ENCODE measurements around the gene PTPRN2.

PTPRN2 gene

GRCh38 chr7:157548691-157549303, 1038.8 kb downstream of the PTPRN2 start:
- Histone ChIP-seq H3K4me1 (ENCODE audit: control insufficient read depth in 2 of 2, insufficient read depth in 2 of 2, low read length in 2 of 2) (no peaks in the 10 kb centered on the region), H3K9me3 (ENCODE audit: control insufficient read depth in 2 of 2, low read length in 2 of 2) (no peaks in the 10 kb centered on the region), H3K27ac (ENCODE audit: low read depth in 2 of 2, low read length in 2 of 2) (no peak overlapping the region), H3K4me3 (ENCODE audit: low read length in 2 of 2) (no peak overlapping the region), H3K9ac (ENCODE audit: low read depth in 1 of 2, low read length in 2 of 2) (no peak overlapping the region), H3K36me3 (ENCODE audit: control insufficient read depth in 2 of 2, insufficient read depth in 2 of 2, low read length in 2 of 2) (no peaks in the 10 kb centered on the region), H3K27me3 (ENCODE audit: control insufficient read depth in 2 of 2, insufficient read depth in 2 of 2, low read length in 2 of 2) (no peaks in the 10 kb centered on the region)

GRCh38 chr7:157547611-157548010, 1040.0 kb downstream of the PTPRN2 start:
- Histone ChIP-seq H3K9me3 (ENCODE audit: control insufficient read depth in 2 of 2, low read length in 2 of 2) (no peaks in the 10 kb centered on the region), H3K36me3 (ENCODE audit: control insufficient read depth in 2 of 2, insufficient read depth in 2 of 2, low read length in 2 of 2) (no peaks in the 10 kb centered on the region), H3K4me3 (ENCODE audit: low read length in 2 of 2) (no peak overlapping the region), H3K4me1 (ENCODE audit: control insufficient read depth in 2 of 2, insufficient read depth in 2 of 2, low read length in 2 of 2) (no peaks in the 10 kb centered on the region), H3K27ac (ENCODE audit: low read depth in 2 of 2, low read length in 2 of 2) (no peak overlapping the region), H3K9ac (ENCODE audit: low read depth in 1 of 2, low read length in 2 of 2) (no peak overlapping the region), H3K27me3 (ENCODE audit: control insufficient read depth in 2 of 2, insufficient read depth in 2 of 2, low read length in 2 of 2) (no peaks in the 10 kb centered on the region)

GRCh38 chr7:157547102-157547501, 1040.5 kb downstream of the PTPRN2 start:
- no peaks in the 10 kb centered on the region for H3K4me1 ChIP-seq (ENCODE audit: control insufficient read depth in 2 of 2, insufficient read depth in 2 of 2, low read length in 2 of 2)
- H3K4me3 ChIP-seq (ENCODE audit: low read length in 2 of 2) = no peak overlapping the region
- H3K36me3 ChIP-seq (ENCODE audit: control insufficient read depth in 2 of 2, insufficient read depth in 2 of 2, low read length in 2 of 2) = no peaks in the 10 kb centered on the region
- H3K27me3 ChIP-seq (ENCODE audit: control insufficient read depth in 2 of 2, insufficient read depth in 2 of 2, low read length in 2 of 2) = no peaks in the 10 kb centered on the region
- no peak overlapping the region for H3K9ac ChIP-seq (ENCODE audit: low read depth in 1 of 2, low read length in 2 of 2)
- H3K9me3 ChIP-seq (ENCODE audit: control insufficient read depth in 2 of 2, low read length in 2 of 2) = no peaks in the 10 kb centered on the region
- no peak overlapping the region for H3K27ac ChIP-seq (ENCODE audit: low read depth in 2 of 2, low read length in 2 of 2)

GRCh38 chr7:157545681-157546060, 1042.0 kb downstream of the PTPRN2 start:
- Histone ChIP-seq H3K4me1 (ENCODE audit: control insufficient read depth in 2 of 2, insufficient read depth in 2 of 2, low read length in 2 of 2) (no peaks in the 10 kb centered on the region), H3K4me3 (ENCODE audit: low read length in 2 of 2) (no peak overlapping the region), H3K27me3 (ENCODE audit: control insufficient read depth in 2 of 2, insufficient read depth in 2 of 2, low read length in 2 of 2) (no peaks in the 10 kb centered on the region), H3K9ac (ENCODE audit: low read depth in 1 of 2, low read length in 2 of 2) (no peak overlapping the region), H3K27ac (ENCODE audit: low read depth in 2 of 2, low read length in 2 of 2) (no peak overlapping the region), H3K9me3 (ENCODE audit: control insufficient read depth in 2 of 2, low read length in 2 of 2) (no peaks in the 10 kb centered on the region), H3K36me3 (ENCODE audit: control insufficient read depth in 2 of 2, insufficient read depth in 2 of 2, low read length in 2 of 2) (no peaks in the 10 kb centered on the region)

GRCh38 chr7:157544980-157545680, 1042.5 kb downstream of the PTPRN2 start:
- no peaks in the 10 kb centered on the region for H3K4me1 ChIP-seq (ENCODE audit: control insufficient read depth in 2 of 2, insufficient read depth in 2 of 2, low read length in 2 of 2)
- H3K36me3 ChIP-seq (ENCODE audit: control insufficient read depth in 2 of 2, insufficient read depth in 2 of 2, low read length in 2 of 2) = no peaks in the 10 kb centered on the region
- H3K27ac ChIP-seq (ENCODE audit: low read depth in 2 of 2, low read length in 2 of 2) = no peak overlapping the region
- no peaks in the 10 kb centered on the region for H3K9me3 ChIP-seq (ENCODE audit: control insufficient read depth in 2 of 2, low read length in 2 of 2)
- no peak overlapping the region for H3K4me3 ChIP-seq (ENCODE audit: low read length in 2 of 2)
- no peak overlapping the region for H3K9ac ChIP-seq (ENCODE audit: low read depth in 1 of 2, low read length in 2 of 2)
- no peaks in the 10 kb centered on the region for H3K27me3 ChIP-seq (ENCODE audit: control insufficient read depth in 2 of 2, insufficient read depth in 2 of 2, low read length in 2 of 2)

GRCh38 chr7:157544226-157544625, 1043.4 kb downstream of the PTPRN2 start:
- Histone ChIP-seq H3K4me3 (ENCODE audit: low read length in 2 of 2) (no peak overlapping the region), H3K9me3 (ENCODE audit: control insufficient read depth in 2 of 2, low read length in 2 of 2) (no peaks in the 10 kb centered on the region), H3K36me3 (ENCODE audit: control insufficient read depth in 2 of 2, insufficient read depth in 2 of 2, low read length in 2 of 2) (no peaks in the 10 kb centered on the region), H3K9ac (ENCODE audit: low read depth in 1 of 2, low read length in 2 of 2) (no peak overlapping the region), H3K4me1 (ENCODE audit: control insufficient read depth in 2 of 2, insufficient read depth in 2 of 2, low read length in 2 of 2) (no peaks in the 10 kb centered on the region), H3K27me3 (ENCODE audit: control insufficient read depth in 2 of 2, insufficient read depth in 2 of 2, low read length in 2 of 2) (no peaks in the 10 kb centered on the region), H3K27ac (ENCODE audit: low read depth in 2 of 2, low read length in 2 of 2) (no peak overlapping the region)

GRCh38 chr7:157543791-157544190, 1043.8 kb downstream of the PTPRN2 start:
- no peak overlapping the region for H3K9ac ChIP-seq (ENCODE audit: low read depth in 1 of 2, low read length in 2 of 2)
- no peaks in the 10 kb centered on the region for H3K9me3 ChIP-seq (ENCODE audit: control insufficient read depth in 2 of 2, low read length in 2 of 2)

GRCh38 chr7:157543276-157543675, 1044.3 kb downstream of the PTPRN2 start:
- H3K27ac ChIP-seq (ENCODE audit: low read depth in 2 of 2, low read length in 2 of 2) = no peak overlapping the region
- no peaks in the 10 kb centered on the region for H3K36me3 ChIP-seq (ENCODE audit: control insufficient read depth in 2 of 2, insufficient read depth in 2 of 2, low read length in 2 of 2)

More at GRCh38 chr7:157543791-157544190, 1043.8 kb downstream of the PTPRN2 start:
- Histone ChIP-seq H3K27ac (ENCODE audit: low read depth in 2 of 2, low read length in 2 of 2) (no peak overlapping the region), H3K36me3 (ENCODE audit: control insufficient read depth in 2 of 2, insufficient read depth in 2 of 2, low read length in 2 of 2) (no peaks in the 10 kb centered on the region), H3K4me3 (ENCODE audit: low read length in 2 of 2) (no peak overlapping the region), H3K4me1 (ENCODE audit: control insufficient read depth in 2 of 2, insufficient read depth in 2 of 2, low read length in 2 of 2) (no peaks in the 10 kb centered on the region), H3K27me3 (ENCODE audit: control insufficient read depth in 2 of 2, insufficient read depth in 2 of 2, low read length in 2 of 2) (no peaks in the 10 kb centered on the region)

GRCh38 chr7:157542068-157543021, 1045.3 kb downstream of the PTPRN2 start:
- H3K36me3 ChIP-seq (ENCODE audit: control insufficient read depth in 2 of 2, insufficient read depth in 2 of 2, low read length in 2 of 2) = no peaks in the 10 kb centered on the region
- H3K9me3 ChIP-seq (ENCODE audit: control insufficient read depth in 2 of 2, low read length in 2 of 2) = no peaks in the 10 kb centered on the region
- H3K9ac ChIP-seq (ENCODE audit: low read depth in 1 of 2, low read length in 2 of 2) = no peak overlapping the region
- no peak overlapping the region for H3K4me3 ChIP-seq (ENCODE audit: low read length in 2 of 2)
- H3K27ac ChIP-seq (ENCODE audit: low read depth in 2 of 2, low read length in 2 of 2) = no peak overlapping the region
- no peaks in the 10 kb centered on the region for H3K4me1 ChIP-seq (ENCODE audit: control insufficient read depth in 2 of 2, insufficient read depth in 2 of 2, low read length in 2 of 2)
- no peaks in the 10 kb centered on the region for H3K27me3 ChIP-seq (ENCODE audit: control insufficient read depth in 2 of 2, insufficient read depth in 2 of 2, low read length in 2 of 2)

More at GRCh38 chr7:157543276-157543675, 1044.3 kb downstream of the PTPRN2 start:
- no peaks in the 10 kb centered on the region for H3K4me1 ChIP-seq (ENCODE audit: control insufficient read depth in 2 of 2, insufficient read depth in 2 of 2, low read length in 2 of 2)
- H3K4me3 ChIP-seq (ENCODE audit: low read length in 2 of 2) = no peak overlapping the region
- no peak overlapping the region for H3K9ac ChIP-seq (ENCODE audit: low read depth in 1 of 2, low read length in 2 of 2)
- H3K9me3 ChIP-seq (ENCODE audit: control insufficient read depth in 2 of 2, low read length in 2 of 2) = no peaks in the 10 kb centered on the region
- no peaks in the 10 kb centered on the region for H3K27me3 ChIP-seq (ENCODE audit: control insufficient read depth in 2 of 2, insufficient read depth in 2 of 2, low read length in 2 of 2)
